Ovary (tissue), 3 donors: ENCODE results near the gene KIRREL1.

Experiments used
- CTCF ChIP-seq, 3 donors: fragments of 450-650 bp in 2 of 3; fragments of 200-600 bp in 1 of 3; IDR thresholded peaks; one replicate each; pipeline versions ENCODE4 v1.5.1 to v1.8.0; 2016 to 2022; ENCODE audit warnings: antibody characterized with exemption in 3 of 3, mild to moderate bottlenecking in 1 of 3
- POLR2A ChIP-seq: fragments of 450-650 bp; IDR thresholded peaks from one replicate; pipeline ENCODE4 v1.6.1; 2017; ENCODE audit warnings: antibody characterized with exemption, mild to moderate bottlenecking, moderate library complexity
- donor health status: DM: no; HTN: no; CAD: no.

- TF ChIP-seq POLR2A = no peak
- TF ChIP-seq CTCF (IDR thresholded peaks at IDR 0.05) = no peak
Observed at GRCh38 chr1:158147401-158147800, 154.0 kb downstream of the KIRREL1 start.
